HG03060 (cell line): Measurements from ENCODE around the gene DDX54.

Experiments used
- ATAC-seq: cut with Tn5 transposase; IDR thresholded peaks from one replicate; pipeline ENCODE4 v1.9.1; 2021; ENCODE audit warnings: low read depth, moderate number of reproducible peaks; ENCODE audit not compliant: unreplicated experiment

DDX54 gene

GRCh38 chr12:113195598-113195997 lies 10.3 kb upstream of the DDX54 start:
- ATAC-seq: no peak

DNA sequence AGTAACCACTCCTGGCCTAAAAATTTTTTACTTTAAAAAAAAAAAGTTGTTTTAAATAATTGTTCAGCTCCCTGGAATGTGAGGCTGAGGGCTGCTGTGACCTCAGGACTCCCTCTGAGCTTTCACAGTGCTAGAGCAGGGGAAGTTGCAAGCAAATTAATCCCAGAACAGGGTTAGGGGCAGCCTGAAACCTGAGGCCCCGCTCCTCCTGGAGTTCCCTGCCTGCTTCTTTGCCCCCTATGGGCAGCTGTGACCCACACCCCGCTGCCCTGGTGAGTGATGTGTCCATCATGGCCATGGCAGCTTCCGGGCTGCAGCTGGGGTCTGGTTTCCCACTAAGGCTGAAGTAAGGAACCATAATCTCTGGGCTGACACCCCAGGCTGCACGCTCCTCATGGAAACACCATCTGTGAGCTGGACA lies 9.7 kb upstream of the DDX54 start:
- no peak for ATAC-seq

GRCh38 chr12:113191227-113191626 lies 5.9 kb upstream of the DDX54 start:
- ATAC-seq: no peak

- ATAC-seq: no peak
These were observed 5.5 kb upstream of the DDX54 start for GRCh38 chr12:113190761-113191160.

DNA sequence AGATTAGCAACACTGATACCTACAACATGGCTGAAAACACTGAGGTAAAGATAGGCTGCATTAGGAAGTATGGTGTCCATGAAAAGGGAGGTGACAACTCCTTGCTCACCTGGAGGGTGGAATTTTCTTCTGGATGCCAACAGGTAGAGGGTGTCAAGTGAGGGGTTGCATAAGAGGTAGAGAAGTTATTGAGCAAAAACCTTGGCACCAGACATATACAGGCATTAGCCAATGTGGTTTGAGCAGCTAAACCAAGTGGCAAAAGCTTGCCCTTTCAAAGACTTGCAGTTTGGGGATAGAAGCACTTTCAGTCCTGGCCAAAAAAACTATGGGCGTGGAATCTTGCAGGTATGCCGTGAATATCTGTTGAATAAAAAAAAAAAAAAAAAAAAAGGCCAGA lies 4.1 kb upstream of the DDX54 start:
- ATAC-seq: no peak

GRCh38 chr12:113186666-113187325 lies 1.5 kb upstream of the DDX54 start:
- ATAC-seq: no peak

- no peak for ATAC-seq
These were observed 721 bp upstream of the DDX54 start for GRCh38 chr12:113186033-113186365.

DNA sequence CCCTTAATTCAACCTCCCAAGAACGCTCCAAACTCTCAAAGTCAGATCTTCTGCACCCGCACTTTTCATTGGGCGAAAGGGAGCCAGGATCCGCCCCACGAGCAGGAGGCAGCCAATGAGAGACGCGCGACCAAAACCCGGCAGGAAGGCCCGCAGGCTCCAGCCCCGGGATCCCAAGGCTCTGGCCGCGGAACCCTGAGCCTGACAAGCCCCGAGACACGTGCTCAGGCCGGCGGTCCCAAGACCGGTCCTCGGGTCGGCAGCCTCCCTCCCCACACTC lies 438 bp downstream of the DDX54 start:
- no peak for ATAC-seq

GRCh38 chr12:113184098-113184899 lies 979 bp downstream of the DDX54 start:
- ATAC-seq: no peak

GRCh38 chr12:113183030-113183589 lies 2.2 kb downstream of the DDX54 start:
- no peak for ATAC-seq

- no peak for ATAC-seq
These were observed 3.3 kb downstream of the DDX54 start for GRCh38 chr12:113181975-113182374.

DNA sequence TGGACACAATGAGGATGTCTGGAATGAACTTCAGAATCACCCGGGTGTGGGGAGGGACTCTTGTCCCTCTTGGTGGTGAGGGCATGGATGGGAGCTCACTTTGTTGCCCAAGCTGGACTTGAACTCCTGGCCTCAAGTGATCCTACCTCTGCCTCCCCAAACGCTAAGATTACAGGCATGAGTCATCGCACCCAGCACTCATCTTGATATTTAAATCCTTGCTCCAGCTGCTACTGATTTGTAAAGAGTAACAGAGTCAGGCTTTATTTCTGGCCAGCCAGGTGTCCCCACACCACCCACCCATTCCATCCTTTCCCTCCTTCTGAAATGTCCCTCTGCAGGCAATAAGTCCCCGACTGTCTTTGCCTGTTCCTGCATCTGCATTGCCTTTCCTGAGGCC lies 4.9 kb downstream of the DDX54 start:
- no peak for ATAC-seq

DNA sequence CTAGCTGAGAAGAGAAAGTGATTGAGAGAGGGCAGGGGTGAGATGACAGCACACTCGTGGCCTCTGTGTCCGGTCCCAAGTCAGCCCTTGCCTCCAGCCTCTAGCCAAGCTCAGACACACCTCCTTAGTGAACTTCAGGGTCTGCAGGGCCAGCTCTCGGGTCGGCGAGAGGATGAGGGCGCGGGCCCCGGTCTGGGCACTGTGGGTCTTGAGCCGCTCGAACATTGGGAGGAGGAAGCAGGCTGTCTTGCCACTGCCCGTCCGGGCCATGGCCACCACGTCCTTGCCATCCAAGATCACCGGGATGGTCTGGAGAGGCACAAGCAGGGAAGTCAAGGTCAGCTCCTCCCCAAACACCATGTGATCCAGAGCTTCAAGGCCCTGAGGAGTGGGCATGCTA lies 6.3 kb downstream of the DDX54 start:
- ATAC-seq: no peak

- no peak for ATAC-seq
These were observed 10.6 kb downstream of the DDX54 start for GRCh38 chr12:113174461-113175384.

DNA sequence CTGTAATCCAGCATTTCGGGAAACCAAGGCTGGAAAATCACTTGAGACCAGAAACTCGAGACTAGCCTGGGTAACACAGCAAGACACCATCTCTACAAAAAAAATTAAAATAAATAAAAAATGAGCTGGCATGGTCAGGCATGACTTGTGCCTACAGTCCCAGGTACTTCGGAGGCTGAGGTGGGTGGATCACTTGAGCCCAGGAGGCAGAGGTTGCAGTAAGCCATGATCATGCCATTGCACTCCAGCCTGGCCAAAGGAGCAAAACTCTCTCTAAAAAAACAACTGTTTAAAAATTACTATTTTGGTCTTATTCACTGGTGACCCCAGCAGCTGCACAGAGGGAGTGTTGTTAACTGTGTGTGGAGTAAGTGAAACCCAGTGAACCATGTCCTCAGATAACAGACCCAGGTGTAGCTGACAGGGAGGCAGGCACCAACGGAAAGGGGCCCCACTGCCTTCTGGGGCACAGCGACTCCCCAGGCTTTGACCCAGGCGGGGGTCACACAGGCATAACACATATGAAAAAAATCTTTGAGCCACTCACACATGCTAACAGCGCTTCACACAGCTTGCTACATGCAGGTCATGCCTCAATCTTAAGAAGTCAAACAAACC lies 12.1 kb downstream of the DDX54 start:
- ATAC-seq: no peak

- no peak for ATAC-seq
These were observed 13.1 kb downstream of the DDX54 start for GRCh38 chr12:113172185-113172584.

DNA sequence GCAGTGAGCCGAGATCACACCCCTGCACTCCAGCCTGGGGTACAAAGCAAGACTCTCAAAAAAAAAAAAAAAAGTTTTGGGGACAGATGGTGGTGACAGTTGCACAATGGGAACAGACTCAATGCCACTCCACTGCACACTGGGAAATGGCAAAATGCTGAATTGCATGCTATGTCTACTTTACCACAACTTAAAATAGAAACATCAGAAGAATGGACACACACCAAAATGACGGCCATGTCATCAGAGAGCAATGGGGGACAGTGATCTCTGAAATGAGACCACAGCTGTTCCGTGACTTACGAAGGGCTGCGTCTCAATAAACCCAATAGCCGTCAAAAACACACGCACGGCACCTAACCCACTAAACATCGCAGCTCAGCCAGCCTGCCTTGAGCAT lies 13.7 kb downstream of the DDX54 start:
- no peak for ATAC-seq

DNA sequence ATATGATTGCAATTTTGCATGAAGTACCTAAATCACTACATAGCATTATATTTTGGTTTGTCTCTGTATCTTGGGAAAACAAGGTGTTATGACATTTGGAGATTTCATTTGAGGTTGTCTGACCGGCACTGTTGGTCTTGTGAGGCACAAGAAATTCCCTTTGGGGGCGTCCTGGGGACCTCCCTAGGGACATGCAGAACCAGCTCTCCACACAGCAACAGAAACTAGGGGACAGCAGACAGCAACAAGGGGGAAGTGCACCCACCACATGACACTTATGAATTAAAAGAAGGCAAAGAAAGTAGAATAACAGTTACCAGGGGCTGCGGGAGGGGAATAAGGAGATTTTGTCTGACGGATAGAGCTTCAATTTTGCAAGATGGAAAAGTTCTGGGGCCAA lies 14.4 kb downstream of the DDX54 start:
- ATAC-seq: no peak

GRCh38 chr12:113170457-113170856 lies 14.8 kb downstream of the DDX54 start:
- ATAC-seq: no peak

- no peak for ATAC-seq
These were observed 15.6 kb downstream of the DDX54 start for GRCh38 chr12:113169697-113170096.

GRCh38 chr12:113167868-113168267 lies 17.4 kb downstream of the DDX54 start:
- no peak for ATAC-seq
